H9 (cell line): ENCODE measurements around the gene TCF4. TPM values are rescaled to one million over a fixed set of nuclear protein-coding genes. Genes with fewer than 3 reads are reported as not detected.

Source experiments
- DNase-seq: peaks from one replicate; pipeline ENCODE4 v3.0.0-alpha.2; 2017
- H2AFZ ChIP-seq: one replicate; pipeline ENCODE4 v1.6.1; 2013; ENCODE audit warnings: mild to moderate bottlenecking, low read length, control low read depth, moderate library complexity
- H2AK5ac ChIP-seq: 2 replicates; pipeline ENCODE4 v1.6.1; 2013; ENCODE audit warnings: low read length, control low read depth, mixed read lengths; ENCODE audit not compliant: insufficient read length
- H2BK120ac ChIP-seq: one replicate; pipeline ENCODE4 v1.6.1; 2013; ENCODE audit warnings: low read depth, mild to moderate bottlenecking, low read length, control low read depth, inconsistent platforms; ENCODE audit not compliant: poor library complexity, severe bottlenecking
- H2BK12ac ChIP-seq: 2 replicates; pipeline ENCODE4 v1.6.1; 2013; ENCODE audit warnings: low read length, control low read depth, mixed read lengths, low read depth; ENCODE audit not compliant: insufficient read length
- H2BK15ac ChIP-seq: 2 replicates; pipeline ENCODE4 v1.6.1; 2013; ENCODE audit warnings: low read depth, low read length, control low read depth
- H2BK20ac ChIP-seq: one replicate; pipeline ENCODE4 v1.6.1; 2013; ENCODE audit warnings: low read depth, mild to moderate bottlenecking, low read length, control low read depth, inconsistent platforms; ENCODE audit not compliant: poor library complexity, severe bottlenecking
- H2BK5ac ChIP-seq: 2 replicates; pipeline ENCODE4 v1.6.1; 2013; ENCODE audit warnings: low read length, control low read depth, mixed read lengths; ENCODE audit not compliant: insufficient read length
- H3K14ac ChIP-seq: 2 replicates; pipeline ENCODE4 v1.6.1; 2013; ENCODE audit warnings: low read length, control low read depth; ENCODE audit not compliant: insufficient read depth
- H3K18ac ChIP-seq: 2 replicates; pipeline ENCODE4 v1.6.1; 2013; ENCODE audit warnings: low read depth, mild to moderate bottlenecking, mixed read lengths, low read length, control low read depth; ENCODE audit not compliant: insufficient read length
- H3K23ac ChIP-seq: 2 replicates; pipeline ENCODE4 v1.6.1; 2013; ENCODE audit warnings: low read length, control low read depth, mixed read lengths, low read depth; ENCODE audit not compliant: insufficient read length
- H3K23me2 ChIP-seq: 2 replicates; pipeline ENCODE4 v1.6.1; 2013; ENCODE audit warnings: low read depth, mild to moderate bottlenecking, mixed read lengths, low read length, control low read depth; ENCODE audit not compliant: insufficient read length, poor library complexity, severe bottlenecking
- H3K27ac ChIP-seq: 2 replicates; pipeline ENCODE4 v1.5.1; 2013; ENCODE audit warnings: low read length, control low read depth, mixed read lengths, low read depth; ENCODE audit not compliant: insufficient read length
- H3K27me3 ChIP-seq: 2 replicates; pipeline ENCODE4 v1.6.1; 2013; ENCODE audit warnings: low read length, control low read depth, inconsistent platforms; ENCODE audit not compliant: insufficient read depth
- H3K4ac ChIP-seq: 2 replicates; pipeline ENCODE4 v1.6.1; 2013; ENCODE audit warnings: low read depth, mild to moderate bottlenecking, control low read depth, inconsistent platforms, low read length, moderate library complexity
- H3K4me1 ChIP-seq: 2 replicates; pipeline ENCODE4 v1.6.1; 2013; ENCODE audit warnings: low read length, control low read depth, inconsistent platforms; ENCODE audit not compliant: insufficient read depth
- H3K4me2 ChIP-seq: 2 replicates; pipeline ENCODE4 v1.6.1; 2013; ENCODE audit warnings: low read length, control low read depth, mixed read lengths; ENCODE audit not compliant: insufficient read length, insufficient read depth
- H3K56ac ChIP-seq: 2 replicates; pipeline ENCODE4 v1.6.1; 2013; ENCODE audit warnings: low read depth, mild to moderate bottlenecking, mixed read lengths, low read length, control low read depth; ENCODE audit not compliant: insufficient read length
- H3K79me1 ChIP-seq: 2 replicates; pipeline ENCODE4 v1.6.1; 2013; ENCODE audit warnings: low read depth, mild to moderate bottlenecking, moderate library complexity, low read length, control low read depth, inconsistent platforms; ENCODE audit not compliant: insufficient read depth, poor library complexity, severe bottlenecking
- H3K79me2 ChIP-seq: 2 replicates; pipeline ENCODE4 v1.6.1; 2013; ENCODE audit warnings: low read length, control low read depth, inconsistent platforms; ENCODE audit not compliant: insufficient read depth
- H3K9ac ChIP-seq: 2 replicates; pipeline ENCODE4 v1.6.1; 2013; ENCODE audit warnings: low read length, control low read depth, mixed read lengths; ENCODE audit not compliant: insufficient read length; ENCODE audit errors: extremely low read depth
- H3K9me3 ChIP-seq: one replicate; pipeline ENCODE4 v1.6.1; 2013; ENCODE audit warnings: low read depth, low read length, inconsistent platforms; ENCODE audit not compliant: control insufficient read depth
- H3T11ph ChIP-seq: one replicate; pipeline ENCODE4 v1.6.1; 2013; ENCODE audit warnings: mild to moderate bottlenecking, low read length, control low read depth, inconsistent platforms
- H4K20me1 ChIP-seq: one replicate; pipeline ENCODE4 v1.6.1; 2013; ENCODE audit not compliant: control insufficient read depth, insufficient read length, insufficient read depth
- H4K5ac ChIP-seq: 2 replicates; pipeline ENCODE4 v1.6.1; 2013; ENCODE audit warnings: low read depth, mild to moderate bottlenecking, mixed read lengths, low read length, control low read depth; ENCODE audit not compliant: insufficient read length
- H4K8ac ChIP-seq: replicated peaks from 2 replicates; pipeline ENCODE4 v1.6.1; 2013; ENCODE audit warnings: low read length, control low read depth, mixed read lengths, low read depth; ENCODE audit not compliant: insufficient read length
- H4K91ac ChIP-seq: 2 replicates; pipeline ENCODE4 v1.6.1; 2013; ENCODE audit warnings: low read depth, mild to moderate bottlenecking, moderate library complexity, mixed read lengths, low read length, control low read depth; ENCODE audit not compliant: insufficient read length
- H3K27ac Mint-ChIP-seq, 3 experiments: 2 replicates in 2 of 3; 3 replicates in 1 of 3; pipeline ENCODE4 v1.8.0; 2020 to 2021; ENCODE audit warnings: mixed read lengths in 3 of 3, mild to moderate bottlenecking in 1 of 3, moderate library complexity in 1 of 3
- H3K27me3 Mint-ChIP-seq: 2 replicates; pipeline ENCODE4 v1.8.0; 2021; ENCODE audit warnings: low read depth, mild to moderate bottlenecking, moderate library complexity, mixed read lengths
- H3K36me3 Mint-ChIP-seq, 3 experiments: 2 replicates in 2 of 3; 3 replicates in 1 of 3; pipeline ENCODE4 v1.8.0; 2020 to 2021; ENCODE audit warnings: low read depth in 3 of 3, mixed read lengths in 3 of 3; ENCODE audit not compliant: insufficient read depth in 1 of 3
- H3K4me1 Mint-ChIP-seq, 2 experiments: 2 replicates each; pipeline ENCODE4 v1.8.0; 2020; ENCODE audit warnings: mixed read lengths in 2 of 2
- H3K4me3 Mint-ChIP-seq, 2 experiments: 2 replicates in 1 of 2; 3 replicates in 1 of 2; pipeline ENCODE4 v1.8.0; 2020 to 2021; ENCODE audit warnings: mild to moderate bottlenecking in 2 of 2, mixed read lengths in 2 of 2, moderate library complexity in 1 of 2
- H3K9me3 Mint-ChIP-seq, 2 experiments: 2 replicates in 1 of 2; 3 replicates in 1 of 2; pipeline ENCODE4 v1.8.0; 2020; ENCODE audit warnings: mild to moderate bottlenecking in 2 of 2, mixed read lengths in 2 of 2, moderate library complexity in 1 of 2
- WGBS: extraction: QIAGEN DNeasy Blood & Tissue Kit; methylation state at CpG from one replicate; pipeline ENCODE4 v1.1.7; 2013; ENCODE audit warnings: missing lambda C conversion rate, low lambda C conversion rate, mixed read lengths; ENCODE audit not compliant: insufficient read length; ENCODE audit errors: extremely low coverage; 5-methylcytosine and 5-hydroxymethylcytosine counted together
- total RNA-seq: library from RNA; stranded (reverse); gene quantifications from 2 replicates; pipeline ENCODE4 v1.2.1, GENCODE V29; 2021
- TF ChIP-seq, protein P1 (sequence below): fragments of 200-600 bp; sonication (generic); conservative IDR thresholded peaks from 3 replicates; pipeline ENCODE4 v1.8.0; 2021; ENCODE audit warnings: antibody characterized with exemption, mild to moderate bottlenecking

Gene TCF4
- total RNA-seq, 1 experiment from 2014 or later: 99.4 TPM

DNA sequence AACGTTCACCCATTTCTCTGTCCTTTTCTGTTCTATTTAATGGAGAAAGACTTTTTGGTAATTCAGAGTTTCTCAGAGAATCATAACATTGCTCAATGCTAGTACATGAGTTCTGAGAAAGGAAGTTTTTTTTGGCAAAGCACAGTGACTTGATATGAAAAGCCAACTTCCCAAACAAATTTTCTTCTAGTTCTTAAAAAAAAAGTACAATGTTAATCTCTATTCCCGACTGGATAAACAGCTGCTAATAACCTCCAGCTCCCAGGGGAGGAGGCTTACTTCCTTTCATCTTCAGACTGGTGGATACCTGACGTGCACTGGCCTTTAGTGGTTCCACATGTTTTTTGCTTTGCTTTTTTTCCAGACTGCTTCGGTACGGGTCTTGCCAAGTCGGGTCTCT, 344.1 kb downstream of the TCF4 start:
- TF ChIP-seq, protein P1, sequence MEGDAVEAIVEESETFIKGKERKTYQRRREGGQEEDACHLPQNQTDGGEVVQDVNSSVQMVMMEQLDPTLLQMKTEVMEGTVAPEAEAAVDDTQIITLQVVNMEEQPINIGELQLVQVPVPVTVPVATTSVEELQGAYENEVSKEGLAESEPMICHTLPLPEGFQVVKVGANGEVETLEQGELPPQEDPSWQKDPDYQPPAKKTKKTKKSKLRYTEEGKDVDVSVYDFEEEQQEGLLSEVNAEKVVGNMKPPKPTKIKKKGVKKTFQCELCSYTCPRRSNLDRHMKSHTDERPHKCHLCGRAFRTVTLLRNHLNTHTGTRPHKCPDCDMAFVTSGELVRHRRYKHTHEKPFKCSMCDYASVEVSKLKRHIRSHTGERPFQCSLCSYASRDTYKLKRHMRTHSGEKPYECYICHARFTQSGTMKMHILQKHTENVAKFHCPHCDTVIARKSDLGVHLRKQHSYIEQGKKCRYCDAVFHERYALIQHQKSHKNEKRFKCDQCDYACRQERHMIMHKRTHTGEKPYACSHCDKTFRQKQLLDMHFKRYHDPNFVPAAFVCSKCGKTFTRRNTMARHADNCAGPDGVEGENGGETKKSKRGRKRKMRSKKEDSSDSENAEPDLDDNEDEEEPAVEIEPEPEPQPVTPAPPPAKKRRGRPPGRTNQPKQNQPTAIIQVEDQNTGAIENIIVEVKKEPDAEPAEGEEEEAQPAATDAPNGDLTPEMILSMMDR: no peak
- H4K5ac ChIP-seq: no peak overlapping the region
- no peak overlapping the region for H4K8ac ChIP-seq
- no peaks in the 10 kb centered on the region for H3K4me1 ChIP-seq
- H3T11ph ChIP-seq: no peak overlapping the region
- no peak for DNase-seq
- Mint-ChIP-seq H3K27me3 (no peaks in the 10 kb centered on the region), H3K9me3 (no peaks in the 10 kb centered on the region), H3K36me3 (peaks cover 0 to 8% (median 6%) of the 10 kb centered on the region in 3 experiments; a peak in 6 of 7 replicates), H3K4me1 (peaks cover 5 to 13% of the 10 kb centered on the region in 2 experiments), H3K27ac (peak overlapping the region in 1 of 3 experiments; percentile 79; a peak in 1 of 7 replicates), H3K4me3 (no peak overlapping the region)
- H4K20me1 ChIP-seq: no peaks in the 10 kb centered on the region
- H3K27ac ChIP-seq: no peak overlapping the region
- H4K91ac ChIP-seq: no peak overlapping the region
- no peak overlapping the region for H3K4me2 ChIP-seq
- no peak overlapping the region for H2AK5ac ChIP-seq
- no peak overlapping the region for H2AFZ ChIP-seq
- H2BK120ac ChIP-seq: no peak overlapping the region
- no peak overlapping the region for H3K14ac ChIP-seq
- no peak overlapping the region for H3K9ac ChIP-seq
- H3K4ac ChIP-seq: no peak overlapping the region
- H3K23me2 ChIP-seq: no peaks in the 10 kb centered on the region
- H3K27me3 ChIP-seq: no peaks in the 10 kb centered on the region
- H3K9me3 ChIP-seq: no peaks in the 10 kb centered on the region
- H3K56ac ChIP-seq: no peak overlapping the region
- H3K79me1 ChIP-seq: no peaks in the 10 kb centered on the region
- no peak overlapping the region for H2BK12ac ChIP-seq
- H3K23ac ChIP-seq: no peak overlapping the region
- WGBS: no CpG with 5 or more reads among the region's 6 CpGs
- H2BK20ac ChIP-seq: no peak overlapping the region
- no peaks in the 10 kb centered on the region for H3K79me2 ChIP-seq
- H3K18ac ChIP-seq: no peak overlapping the region
- H2BK15ac ChIP-seq: no peak overlapping the region
- H2BK5ac ChIP-seq: no peak overlapping the region
